NAMALWA (cell line): ENCODE results near the gene LRRC74B.

ENCODE experiments used
- DNase-seq: peaks from one replicate; pipeline ENCODE4 v3.0.0-alpha.2; 2015; ENCODE audit warnings: low spot score

LRRC74B gene

DNA sequence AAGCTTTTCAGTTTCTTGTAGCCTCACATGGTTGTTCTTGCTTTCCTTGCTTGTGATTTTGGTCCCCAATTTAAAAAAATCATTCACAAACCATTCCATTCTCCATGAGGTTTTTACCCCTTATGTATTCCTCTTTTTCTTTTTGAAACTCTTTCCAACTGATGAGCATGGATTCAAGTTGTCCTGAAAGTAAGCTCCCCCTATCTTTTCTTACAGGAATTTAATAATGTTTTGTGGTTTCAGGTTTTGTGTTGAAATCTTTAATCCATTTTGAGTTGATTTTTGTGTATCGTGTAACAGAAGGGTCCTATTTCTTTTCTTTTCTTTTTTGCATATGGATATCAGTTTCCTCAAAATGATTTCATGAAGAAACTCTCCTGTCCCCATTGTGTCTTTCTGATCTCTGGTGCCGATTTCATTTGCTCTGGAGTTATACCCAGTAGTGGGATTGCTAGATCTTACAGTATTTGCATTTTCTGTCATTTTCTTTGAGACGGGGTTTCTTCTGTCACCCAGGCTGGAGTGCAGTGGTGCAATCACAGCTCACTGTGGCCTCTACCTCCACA is 58.5 kb downstream of the LRRC74B start:
- no peak for DNase-seq

- DNase-seq, result no peak
Measured at GRCh38 chr22:21105294-21105693, 59.5 kb downstream of the LRRC74B start.

DNA sequence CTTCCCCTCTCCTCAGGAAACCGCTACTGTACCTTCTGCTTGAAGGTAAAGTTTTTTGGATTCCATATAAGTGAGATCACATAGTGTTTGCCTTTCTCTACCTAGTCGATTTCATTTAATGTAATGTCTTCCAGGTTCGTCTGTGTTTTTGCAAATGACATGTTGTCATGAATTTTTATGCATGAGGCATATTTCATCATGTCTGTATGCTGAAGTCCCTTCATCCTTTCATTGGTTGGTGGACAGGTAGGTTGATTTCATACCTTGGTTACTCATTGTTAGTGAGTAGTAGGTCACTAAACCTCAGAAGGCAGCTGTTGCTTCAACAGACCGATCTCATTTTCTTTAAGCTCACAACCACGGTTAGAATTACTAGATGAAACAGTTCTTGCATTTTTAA is 60.3 kb downstream of the LRRC74B start:
- DNase-seq, result no peak

DNA sequence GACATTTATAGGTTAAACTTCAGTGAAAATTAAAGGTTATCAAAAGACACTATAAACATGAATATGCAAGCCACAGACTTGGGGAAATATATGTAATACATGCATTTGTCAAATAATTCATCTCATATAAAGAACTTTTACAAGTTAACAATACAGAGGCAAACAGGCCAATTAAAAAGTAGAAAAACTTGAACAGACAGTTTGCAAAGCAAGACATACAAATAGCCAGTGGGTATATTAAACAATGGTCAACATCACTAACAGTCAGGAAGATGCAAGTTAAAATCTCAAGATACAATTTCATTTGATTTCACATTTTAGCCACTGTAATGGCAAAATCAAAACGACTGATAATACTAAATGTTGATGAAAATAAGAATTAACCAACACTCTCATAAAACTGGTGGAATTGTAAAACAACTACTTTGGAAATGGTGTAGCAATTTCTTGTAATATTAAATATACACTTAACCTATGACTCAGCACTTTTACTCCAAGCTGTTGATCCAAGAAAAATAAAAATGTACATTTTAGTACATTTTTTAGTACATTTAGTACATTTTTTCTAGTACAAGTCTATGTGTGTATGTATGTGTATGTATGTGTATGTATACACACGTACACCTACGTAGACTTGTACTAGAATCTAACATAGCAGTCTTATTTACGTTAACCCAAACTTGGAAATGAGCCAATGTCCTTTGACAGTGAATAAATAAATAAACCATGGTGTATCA is 62.8 kb downstream of the LRRC74B start:
- DNase-seq, result no peak
